Urinary bladder (tissue), 4 donors: ENCODE results near the gene FRMD4A. TPM values are rescaled to one million over a fixed set of nuclear protein-coding genes. Genes with fewer than 3 reads are reported as not detected.
"Not testable (repeated sequence)": the region's sequence is repeated elsewhere in the genome, so short reads cannot be mapped to it uniquely, and the experiment has no call there.

Source experiments
- DNase-seq: peaks from one replicate; pipeline ENCODE4 v3.0.0-alpha.2; 2015; ENCODE audit errors: extremely low spot score
- H3K27ac ChIP-seq: one replicate; pipeline ENCODE4 v1.5.1; 2013; ENCODE audit warnings: low read depth, mild to moderate bottlenecking, moderate library complexity
- H3K36me3 ChIP-seq: one replicate; pipeline ENCODE4 v1.6.1; 2013; ENCODE audit warnings: mild to moderate bottlenecking, moderate library complexity; ENCODE audit not compliant: insufficient read depth
- H3K4me1 ChIP-seq: one replicate; pipeline ENCODE4 v1.6.1; 2013; ENCODE audit warnings: mild to moderate bottlenecking, moderate library complexity; ENCODE audit not compliant: insufficient read depth
- H3K4me3 ChIP-seq: one replicate; pipeline ENCODE4 v1.5.1; 2013; ENCODE audit warnings: low read depth, low read length
- WGBS: extraction: QIAGEN DNeasy Blood & Tissue Kit; methylation state at CpG from one replicate; pipeline ENCODE4 v1.1.7; 2013; 5-methylcytosine and 5-hydroxymethylcytosine counted together
- polyA plus RNA-seq: library from polyadenylated mRNA; stranded (reverse); fragments of 200-250 nt; gene quantifications from one replicate; pipeline ENCODE4 v1.2.3, GENCODE V29; 2013
- total RNA-seq: library from RNA; depleted of rRNA; stranded (reverse); fragments of >200 nt; gene quantifications from one replicate; pipeline ENCODE4 v1.2.3, GENCODE V29; 2014
- donor health status: healthy with polysubstance abuse.
- donor health status: healthy.

The FRMD4A gene
- total and polyA plus RNA-seq, 2 donors = 15.1 to 32.9 TPM

GRCh38 chr10:14060320-14061070, 270.2 kb downstream of the FRMD4A start:
- Histone ChIP-seq H3K27ac (no peak overlapping the region), H3K4me1 (no peaks in the 10 kb centered on the region), H3K36me3 (no peaks in the 10 kb centered on the region), H3K4me3 (no peak overlapping the region)
- no peak for DNase-seq
- WGBS = 84% methylated on average over 2 of the region's 2 CpGs

- no peaks in the 10 kb centered on the region for H3K36me3 ChIP-seq
- H3K4me1 ChIP-seq = no peaks in the 10 kb centered on the region
- 53% methylated on average over 6 of the region's 6 CpGs for WGBS
- H3K27ac ChIP-seq = no peak overlapping the region
- no peak for DNase-seq
- H3K4me3 ChIP-seq = no peak overlapping the region
These were observed 274.0 kb downstream of the FRMD4A start for GRCh38 chr10:14056610-14057332.

DNA sequence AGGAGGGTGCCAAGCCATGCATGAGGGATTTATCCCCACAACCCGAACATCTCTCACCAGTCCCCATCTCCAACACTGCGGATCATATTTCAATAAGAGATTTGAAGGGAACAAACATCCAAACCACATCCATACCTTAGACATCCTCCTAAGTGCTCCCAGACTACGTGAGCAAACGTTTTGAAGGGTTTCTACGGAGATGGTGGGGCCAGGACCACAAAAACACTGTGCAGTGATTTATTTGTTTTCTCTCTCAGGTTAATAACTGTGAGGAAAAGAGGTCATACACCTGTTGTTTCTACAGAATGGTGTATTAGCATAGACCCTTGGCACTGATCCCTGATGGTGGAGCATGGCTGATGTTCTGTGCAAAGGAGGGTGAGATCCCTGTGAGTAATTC, 277.8 kb downstream of the FRMD4A start:
- WGBS = 78% methylated on average over 5 of the region's 5 CpGs
- H3K4me3 ChIP-seq = no peak overlapping the region
- no peak overlapping the region for H3K27ac ChIP-seq
- H3K36me3 ChIP-seq = no peaks in the 10 kb centered on the region
- DNase-seq = no peak
- no peaks in the 10 kb centered on the region for H3K4me1 ChIP-seq

- Histone ChIP-seq H3K4me3 (no peak overlapping the region), H3K4me1 (no peaks in the 10 kb centered on the region), H3K27ac (no peak overlapping the region), H3K36me3 (no peaks in the 10 kb centered on the region)
- peak; percentile 72 for DNase-seq
- 87% methylated on average over 4 of the region's 4 CpGs for WGBS
These were observed 280.1 kb downstream of the FRMD4A start for GRCh38 chr10:14050598-14050997.

DNA sequence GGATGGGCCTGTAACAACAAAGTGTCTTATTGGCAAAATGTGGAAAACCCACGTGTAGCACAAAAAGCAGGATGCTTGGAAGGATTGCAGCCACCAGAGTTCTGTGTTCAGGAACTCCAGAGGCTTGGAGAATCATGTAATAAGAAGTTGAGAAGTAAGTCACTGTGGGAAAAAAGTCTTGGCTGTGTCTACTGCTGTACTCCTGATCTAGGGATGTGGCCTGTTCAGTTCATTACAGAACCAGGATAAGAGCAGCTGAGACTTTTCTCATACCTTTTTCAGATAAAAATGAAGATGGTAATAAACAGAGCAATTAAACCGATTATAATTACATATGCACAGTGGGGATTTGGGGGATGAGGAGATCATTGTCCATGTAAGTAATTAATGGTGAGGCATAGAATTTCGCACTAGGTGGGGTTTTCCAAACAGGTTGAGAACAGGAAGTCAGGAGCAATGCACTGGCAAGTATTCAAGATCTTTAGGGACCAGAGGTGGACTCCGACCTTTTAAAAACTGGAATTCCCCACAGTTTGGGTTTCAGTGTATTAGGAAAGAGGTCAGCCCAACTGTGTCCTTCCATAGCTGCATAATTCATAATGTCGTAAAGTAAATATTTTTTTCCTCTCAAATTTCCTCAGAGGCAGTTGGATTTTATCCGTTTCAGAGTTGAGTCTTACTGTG, 281.7 kb downstream of the FRMD4A start:
- WGBS = 69% methylated on average over 6 of the region's 6 CpGs
- Histone ChIP-seq H3K27ac (no peak overlapping the region), H3K4me3 (no peak overlapping the region), H3K36me3 (no peaks in the 10 kb centered on the region), H3K4me1 (no peaks in the 10 kb centered on the region)
- no peak for DNase-seq

DNA sequence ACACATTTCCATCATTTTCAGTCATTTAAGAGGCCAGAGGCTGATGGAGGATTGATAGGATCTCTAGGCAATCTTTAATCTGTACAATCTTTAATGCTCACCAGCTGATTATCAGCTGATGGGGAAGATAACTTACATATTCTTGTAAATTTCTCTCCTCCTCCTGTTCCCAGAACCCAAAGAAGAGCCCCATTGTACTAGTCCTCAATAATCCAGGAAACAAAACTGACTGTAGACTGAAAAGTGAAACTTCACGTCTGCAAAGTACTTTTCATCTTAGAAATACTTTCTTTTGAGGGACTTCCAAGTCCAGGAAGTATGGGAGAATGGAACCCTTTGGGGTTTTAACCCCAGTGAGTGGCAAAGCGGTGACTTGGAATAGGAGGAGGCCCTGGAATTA, 283.3 kb downstream of the FRMD4A start:
- WGBS = 85% methylated on average over 2 of the region's 2 CpGs
- Histone ChIP-seq H3K4me1 (no peaks in the 10 kb centered on the region), H3K4me3 (no peak overlapping the region), H3K36me3 (no peaks in the 10 kb centered on the region), H3K27ac (no peak overlapping the region)
- no peak for DNase-seq

GRCh38 chr10:14042051-14042450, 288.7 kb downstream of the FRMD4A start:
- not testable (repeated sequence) for H3K36me3 ChIP-seq, H3K27ac ChIP-seq, H3K4me1 ChIP-seq, H3K4me3 ChIP-seq, DNase-seq
- 77% methylated on average over 7 of the region's 7 CpGs for WGBS

DNA sequence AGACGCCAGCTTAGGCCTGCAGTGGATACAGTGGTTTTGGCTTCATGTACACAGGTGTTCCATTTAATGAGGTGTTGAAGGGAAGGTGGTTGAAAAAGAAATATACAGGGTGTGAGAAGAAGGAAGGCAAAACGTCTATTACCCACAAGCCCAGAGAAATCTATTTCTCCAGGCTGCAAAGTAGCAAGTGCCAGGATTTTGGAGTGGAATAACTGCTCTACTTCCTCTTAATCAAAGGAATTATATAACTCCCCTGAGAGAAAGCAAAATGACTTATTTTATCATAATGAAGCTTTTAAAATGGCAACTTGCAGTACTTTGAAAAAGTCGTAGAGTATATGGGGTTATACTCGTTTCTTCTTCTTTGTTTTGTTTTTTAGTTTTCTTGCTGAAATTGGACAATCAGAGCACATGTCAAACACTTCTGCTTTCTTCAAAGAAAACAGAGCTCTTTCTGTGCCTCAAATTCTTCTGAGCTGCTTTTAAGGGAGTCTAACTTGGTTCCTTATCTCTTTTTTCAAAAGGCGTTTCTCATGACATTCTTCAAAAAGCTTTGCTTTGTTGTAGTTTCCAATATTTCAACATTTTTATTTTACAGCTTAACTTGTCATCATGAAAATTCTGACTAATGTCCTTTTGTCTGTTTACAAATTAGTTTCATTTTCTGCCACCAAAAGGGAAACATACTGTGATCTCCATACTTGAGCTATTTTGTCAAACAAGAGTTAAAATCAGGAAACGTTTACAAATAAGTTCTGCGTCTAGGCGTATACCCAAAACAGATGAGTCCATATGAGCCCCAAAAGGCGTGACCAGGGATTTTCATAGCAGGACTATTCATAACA, 289.7 kb downstream of the FRMD4A start:
- 36% methylated on average over 9 of the region's 9 CpGs for WGBS
- Histone ChIP-seq H3K36me3 (no peaks in the 10 kb centered on the region), H3K4me1 (no peaks in the 10 kb centered on the region), H3K4me3 (no peak overlapping the region), H3K27ac (no peak overlapping the region)
- no peak for DNase-seq

GRCh38 chr10:14039968-14040668, 290.6 kb downstream of the FRMD4A start:
- no peaks in the 10 kb centered on the region for H3K4me1 ChIP-seq
- H3K36me3 ChIP-seq = no peaks in the 10 kb centered on the region
- 54% methylated on average over 4 of the region's 4 CpGs for WGBS
- no peak overlapping the region for H3K27ac ChIP-seq
- DNase-seq = no peak
- no peak overlapping the region for H3K4me3 ChIP-seq

GRCh38 chr10:14036233-14036632, 294.5 kb downstream of the FRMD4A start:
- WGBS = 65% methylated on average over 7 of the region's 7 CpGs
- Histone ChIP-seq H3K4me3 (no peak overlapping the region), H3K4me1 (no peaks in the 10 kb centered on the region), H3K36me3 (no peaks in the 10 kb centered on the region), H3K27ac (no peak overlapping the region)
- DNase-seq = no peak

- WGBS = 68% methylated on average over 6 of the region's 6 CpGs
- H3K27ac ChIP-seq = no peak overlapping the region
- H3K36me3 ChIP-seq = no peaks in the 10 kb centered on the region
- no peak for DNase-seq
- H3K4me3 ChIP-seq = no peak overlapping the region
- H3K4me1 ChIP-seq = no peaks in the 10 kb centered on the region
These were observed 295.2 kb downstream of the FRMD4A start for GRCh38 chr10:14035506-14035905.

- H3K4me3 ChIP-seq = no peak overlapping the region
- H3K27ac ChIP-seq = no peak overlapping the region
- DNase-seq = no peak
- H3K36me3 ChIP-seq = no peaks in the 10 kb centered on the region
- WGBS = 45% methylated on average over 17 of the region's 17 CpGs
- H3K4me1 ChIP-seq = no peaks in the 10 kb centered on the region
These were observed 298.2 kb downstream of the FRMD4A start for GRCh38 chr10:14032406-14032998.
